Osteoblast (primary cell): ENCODE measurements around the gene UBN1. TPM values are rescaled to one million over a fixed set of nuclear protein-coding genes. Genes with fewer than 3 reads are reported as not detected.

Experiments
- DNase-seq: peaks from one replicate; pipeline ENCODE4 v3.0.0; 2011; ENCODE audit warnings: low spot score, mixed read lengths; ENCODE audit not compliant: insufficient read length; ENCODE audit errors: missing footprints
- H2AFZ ChIP-seq: 2 replicates; pipeline ENCODE4 v1.6.0; 2011; ENCODE audit warnings: mild to moderate bottlenecking, low read length
- H3K27ac ChIP-seq: 2 replicates; pipeline ENCODE4 v1.5.1; 2011; ENCODE audit warnings: mild to moderate bottlenecking, low read depth, low read length, moderate library complexity
- H3K27me3 ChIP-seq: 2 replicates; pipeline ENCODE4 v1.6.0; 2012; ENCODE audit warnings: mild to moderate bottlenecking, control low read depth, inconsistent platforms, low read length, moderate library complexity; ENCODE audit not compliant: insufficient read depth
- H3K36me3 ChIP-seq: 2 replicates; pipeline ENCODE4 v1.5.1; 2011; ENCODE audit warnings: mild to moderate bottlenecking, low read length, control low read depth, moderate library complexity; ENCODE audit not compliant: insufficient read depth
- H3K4me1 ChIP-seq: 2 replicates; pipeline ENCODE4 v1.5.1; 2011; ENCODE audit warnings: mild to moderate bottlenecking, low read length, control low read depth, moderate library complexity; ENCODE audit not compliant: insufficient read depth
- H3K4me2 ChIP-seq: 2 replicates; pipeline ENCODE4 v1.6.0; 2011; ENCODE audit warnings: mild to moderate bottlenecking, low read length; ENCODE audit not compliant: insufficient read depth
- H3K4me3 ChIP-seq: fragments of 200-600 bp; sonication (generic); 3 replicates; pipeline ENCODE4 v1.5.1; 2012; ENCODE audit warnings: mild to moderate bottlenecking, low read length, inconsistent platforms; ENCODE audit not compliant: insufficient read depth
- H3K79me2 ChIP-seq: 2 replicates; pipeline ENCODE4 v1.6.0; 2012; ENCODE audit warnings: mild to moderate bottlenecking, low read length, control low read depth, inconsistent platforms; ENCODE audit not compliant: insufficient read depth
- H3K9me3 ChIP-seq: 2 replicates; pipeline ENCODE4 v1.5.1; 2011; ENCODE audit warnings: low read depth, low read length, control low read depth
- H4K20me1 ChIP-seq: 2 replicates; pipeline ENCODE4 v1.6.0; 2012; ENCODE audit warnings: mild to moderate bottlenecking, low read length, control low read depth; ENCODE audit not compliant: insufficient read depth
- CTCF ChIP-seq: IDR thresholded peaks from 2 replicates; pipeline ENCODE4 v1.5.1; 2011; ENCODE audit warnings: mild to moderate bottlenecking, low read depth, low read length, moderate library complexity; ENCODE audit errors: extremely low read depth
- total RNA-seq: library from RNA; depleted of rRNA; stranded (reverse); fragments of >200 nt; gene quantifications from 2 replicates; pipeline ENCODE4 v1.2.3, GENCODE V29; 2012

UBN1 gene
- total RNA-seq, 1 donor = 38.4 TPM

- H3K9me3 ChIP-seq = no peaks in the 10 kb centered on the region
- peaks cover 5% of the 10 kb centered on the region for H3K27me3 ChIP-seq
- H3K79me2 ChIP-seq = no peaks in the 10 kb centered on the region
- H4K20me1 ChIP-seq = no peaks in the 10 kb centered on the region
- no peak overlapping the region for H3K27ac ChIP-seq
- peaks cover under 1% of the 10 kb centered on the region for H3K4me1 ChIP-seq
- H2AFZ ChIP-seq = no peak overlapping the region
- no peak for TF ChIP-seq CTCF
- no peak for DNase-seq
- H3K4me3 ChIP-seq = no peak overlapping the region
- H3K4me2 ChIP-seq = no peak overlapping the region
- H3K36me3 ChIP-seq = no peaks in the 10 kb centered on the region
Measured at GRCh38 chr16:4909825-4910224, 62.5 kb downstream of the UBN1 start.

GRCh38 chr16:4910828-4911227 is 63.5 kb downstream of the UBN1 start:
- no peak overlapping the region for H3K4me2 ChIP-seq
- peaks cover 10% of the 10 kb centered on the region for H3K4me1 ChIP-seq
- no peaks in the 10 kb centered on the region for H3K79me2 ChIP-seq
- H3K36me3 ChIP-seq = no peaks in the 10 kb centered on the region
- no peak for TF ChIP-seq CTCF
- peak; percentile 55 for DNase-seq
- H2AFZ ChIP-seq = no peak overlapping the region
- no peaks in the 10 kb centered on the region for H3K9me3 ChIP-seq
- H3K4me3 ChIP-seq = no peak overlapping the region
- no peak overlapping the region for H3K27ac ChIP-seq
- H3K27me3 ChIP-seq = no peaks in the 10 kb centered on the region
- H4K20me1 ChIP-seq = no peaks in the 10 kb centered on the region

GRCh38 chr16:4911970-4912386 is 64.7 kb downstream of the UBN1 start:
- Histone ChIP-seq H3K27ac (no peak overlapping the region), H3K79me2 (no peaks in the 10 kb centered on the region), H2AFZ (no peak overlapping the region), H3K9me3 (no peaks in the 10 kb centered on the region), H3K4me3 (no peak overlapping the region), H3K4me2 (no peak overlapping the region), H3K27me3 (no peaks in the 10 kb centered on the region), H3K4me1 (peaks cover 18% of the 10 kb centered on the region), H4K20me1 (no peaks in the 10 kb centered on the region), H3K36me3 (no peaks in the 10 kb centered on the region)
- DNase-seq = no peak
- no peak for TF ChIP-seq CTCF

DNA sequence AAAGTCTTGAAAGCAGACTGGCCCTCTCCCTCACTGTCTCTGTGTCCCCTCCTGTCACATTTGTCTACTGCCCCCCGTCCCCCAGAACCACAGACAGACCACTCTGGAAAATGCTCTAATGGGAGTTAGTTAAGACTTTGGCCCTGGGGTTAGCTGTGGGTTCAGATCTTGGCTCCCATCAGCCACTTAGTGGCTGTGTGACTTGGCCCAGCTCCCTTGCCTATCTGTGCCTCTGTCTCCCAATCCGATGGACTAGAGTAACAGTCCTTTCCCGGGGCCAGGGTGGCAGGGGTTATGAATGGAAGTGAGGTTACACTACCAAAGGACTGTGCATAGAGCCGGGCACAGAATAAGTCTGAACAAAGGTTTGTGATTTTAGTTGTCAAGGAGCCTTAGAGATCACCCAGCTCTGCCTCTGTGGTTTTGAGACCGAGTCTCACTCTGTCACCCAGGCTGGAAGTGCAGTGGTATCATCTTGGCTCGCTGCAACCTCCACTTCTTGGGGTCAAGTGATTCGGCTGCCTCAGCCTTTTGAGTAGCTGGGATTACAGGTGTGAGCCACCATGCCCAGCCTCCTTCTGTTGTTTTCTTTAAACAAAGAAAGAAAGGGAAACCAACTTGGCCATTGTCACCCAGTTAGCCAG is 66.0 kb downstream of the UBN1 start:
- Histone ChIP-seq H3K4me3 (no peak overlapping the region), H4K20me1 (no peaks in the 10 kb centered on the region), H3K27me3 (no peaks in the 10 kb centered on the region), H3K36me3 (no peaks in the 10 kb centered on the region), H3K9me3 (no peaks in the 10 kb centered on the region), H3K4me1 (peaks cover 24% of the 10 kb centered on the region), H3K4me2 (no peak overlapping the region), H2AFZ (no peak overlapping the region), H3K27ac (no peak overlapping the region), H3K79me2 (no peaks in the 10 kb centered on the region)
- DNase-seq = peak; percentile 43
- TF ChIP-seq CTCF = no peak
